PFSK-1 (cell line): ENCODE data around the gene TEAD3. TPM values are rescaled to one million over a fixed set of nuclear protein-coding genes. Genes with fewer than 3 reads are reported as not detected.

Source experiments
- FOXP2 ChIP-seq: optimal IDR thresholded peaks from 2 replicates; pipeline ENCODE3; 2011; ENCODE audit warnings: borderline replicate concordance, control low read depth, inconsistent platforms; ENCODE audit not compliant: insufficient read depth; ENCODE audit errors: extremely low read length, extremely low read depth
- POLR2AphosphoS5 ChIP-seq: IDR thresholded peaks from 2 replicates; pipeline ENCODE4 v1.6.1; 2012; ENCODE audit warnings: low read depth, mild to moderate bottlenecking, control low read depth, low read length, moderate library complexity
- REST ChIP-seq, 2 experiments: IDR thresholded peaks; 2 replicates each; pipeline versions ENCODE4 v1.6.1 to v1.8.0; 2011 to 2012; ENCODE audit warnings: low read depth in 2 of 2, low read length in 2 of 2, control low read depth in 1 of 2, inconsistent platforms in 1 of 2, mild to moderate bottlenecking in 1 of 2, moderate library complexity in 1 of 2; ENCODE audit not compliant: insufficient read depth in 1 of 2
- SIN3A ChIP-seq: IDR thresholded peaks from 2 replicates; pipeline ENCODE4 v1.6.1; 2012; ENCODE audit warnings: mild to moderate bottlenecking, low read length, moderate library complexity, borderline replicate concordance; ENCODE audit not compliant: insufficient read depth
- TAF1 ChIP-seq: IDR thresholded peaks from 2 replicates; pipeline ENCODE4 v1.6.1; 2012; ENCODE audit warnings: low read length, control low read depth, borderline replicate concordance; ENCODE audit not compliant: insufficient read depth
- polyA plus RNA-seq: library from polyadenylated mRNA; unstranded; fragments of >200 nt; gene quantifications from one replicate; pipeline ENCODE4 v1.2.1, GENCODE V29; 2012; ENCODE audit warnings: low read depth, missing spikeins; ENCODE audit not compliant: insufficient read length

Gene TEAD3
- 14.5 TPM for polyA plus RNA-seq

DNA sequence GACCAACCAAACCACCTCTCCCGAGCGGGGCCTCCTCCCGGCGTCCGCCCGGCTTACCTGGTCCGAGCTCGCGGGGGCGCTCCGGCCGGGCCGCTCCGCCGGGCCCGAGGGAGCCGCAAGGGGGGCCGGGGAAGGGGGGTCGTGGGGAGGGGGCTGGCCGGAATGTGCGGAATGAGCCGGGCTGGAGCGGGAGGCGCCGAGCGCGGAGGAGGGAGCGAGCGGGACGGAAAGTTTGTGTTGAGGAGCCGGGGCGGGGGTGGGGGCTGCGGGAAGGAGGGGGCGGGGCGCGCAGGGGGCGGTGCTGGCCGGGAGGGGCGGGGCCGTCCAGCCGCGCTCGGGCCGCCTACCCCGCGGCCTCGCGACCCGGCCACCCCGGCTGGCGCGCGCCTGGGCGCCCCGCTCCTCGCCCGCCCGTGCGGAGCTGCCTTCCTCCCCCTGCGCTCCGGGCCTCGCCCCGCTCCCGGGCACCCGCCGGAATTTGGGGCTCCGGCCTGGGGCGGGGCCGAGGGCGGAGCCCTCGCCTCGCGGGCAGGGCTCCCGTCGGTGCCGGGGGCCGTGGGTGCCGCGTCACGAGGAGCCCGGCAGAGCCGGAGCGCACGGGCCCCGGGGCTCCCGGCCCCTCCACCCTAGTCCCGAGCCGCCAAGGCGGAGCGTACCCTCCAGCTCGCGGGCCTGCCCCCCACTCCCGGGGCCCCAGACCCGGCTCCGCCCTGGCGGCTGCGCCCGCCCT lies at the start of gene TEAD3:
TSS of gene TEAD3 (minus strand) at position 239 of the 730 bp plus-strand sequence.
- no peak for TF ChIP-seq FOXP2
- TF ChIP-seq POLR2AphosphoS5, result 0 out of 2 replicates have a peak, but pooled peaks have one; percentile 45

DNA sequence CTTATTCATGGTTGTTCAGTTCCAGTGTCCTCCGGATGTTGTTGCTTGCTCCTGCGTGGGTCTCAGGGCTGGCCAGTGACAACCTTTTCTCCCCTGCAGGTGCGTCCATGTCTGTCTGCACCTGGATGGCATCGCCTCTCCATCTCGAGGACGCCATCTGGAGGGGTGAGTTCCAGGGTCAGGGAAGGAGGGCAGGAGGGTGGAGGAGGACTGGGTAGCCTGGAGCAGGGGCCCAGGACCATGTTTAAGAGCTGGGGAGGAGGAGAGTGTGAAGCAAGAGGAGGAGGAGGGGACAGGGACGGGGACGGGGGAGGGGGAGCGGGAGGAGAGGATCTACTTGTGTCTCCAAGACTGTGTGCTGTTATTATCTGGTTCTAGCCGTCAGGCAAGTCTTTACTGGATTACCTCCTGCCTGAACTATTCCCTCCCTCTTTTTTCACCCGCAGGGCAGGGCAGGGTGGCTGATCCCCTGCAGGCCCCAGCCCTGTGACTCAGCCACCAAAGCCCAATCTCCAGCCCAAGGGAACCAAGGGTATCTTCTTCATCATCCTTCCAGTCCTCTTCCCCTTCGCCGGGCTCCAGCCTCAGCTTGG lies 48.0 kb upstream of the TEAD3 start:
- no peak for TF ChIP-seq SIN3A
- TF ChIP-seq FOXP2, result no peak
- TF ChIP-seq TAF1, result no peak
- TF ChIP-seq POLR2AphosphoS5, result no peak
- TF ChIP-seq REST (IDR thresholded peaks at IDR 0.05; ENCODE audit: insufficient read depth in 1 of 2, low read depth in 2 of 2, low read length in 2 of 2), result no peak

GRCh38 chr6:35543459-35544193 lies 46.7 kb upstream of the TEAD3 start:
- TF ChIP-seq SIN3A (no peak), TAF1 (no peak), FOXP2 (no peak), REST (IDR thresholded peaks at IDR 0.05; ENCODE audit: insufficient read depth in 1 of 2, low read depth in 2 of 2, low read length in 2 of 2) (no peak), POLR2AphosphoS5 (no peak)

DNA sequence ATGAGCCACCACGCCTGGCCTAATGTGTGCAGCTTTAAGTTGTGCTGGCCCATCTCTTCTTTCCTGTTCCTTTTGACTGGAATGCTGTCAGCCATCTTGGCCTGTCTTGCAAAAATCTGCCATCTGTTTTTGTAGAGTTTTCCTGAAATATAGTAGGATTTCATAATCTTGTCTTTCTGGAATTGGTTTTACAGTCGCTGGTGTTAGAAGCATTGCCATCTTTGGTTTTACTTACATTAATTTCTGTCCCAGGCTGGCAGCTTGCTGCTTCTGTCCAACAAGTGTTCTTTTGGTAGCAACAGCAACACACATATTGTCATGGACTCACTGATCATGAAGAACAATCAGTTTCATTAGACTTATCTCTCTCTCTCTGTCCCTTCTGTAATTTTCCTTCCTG lies 45.0 kb upstream of the TEAD3 start:
- TF ChIP-seq POLR2AphosphoS5, result no peak
- TF ChIP-seq FOXP2, result no peak
- TF ChIP-seq SIN3A, result no peak
- no peak for TF ChIP-seq TAF1
- no peak for TF ChIP-seq REST (IDR thresholded peaks at IDR 0.05; ENCODE audit: insufficient read depth in 1 of 2, low read depth in 2 of 2, low read length in 2 of 2)

- TF ChIP-seq TAF1 (no peak), POLR2AphosphoS5 (no peak), FOXP2 (no peak), REST (IDR thresholded peaks at IDR 0.05; ENCODE audit: insufficient read depth in 1 of 2, low read depth in 2 of 2, low read length in 2 of 2) (no peak), SIN3A (no peak)
Observed at GRCh38 chr6:35539223-35539622, 42.3 kb upstream of the TEAD3 start.
